Measurements from ENCODE around the gene STARD7.

STARD7 gene

DNA sequence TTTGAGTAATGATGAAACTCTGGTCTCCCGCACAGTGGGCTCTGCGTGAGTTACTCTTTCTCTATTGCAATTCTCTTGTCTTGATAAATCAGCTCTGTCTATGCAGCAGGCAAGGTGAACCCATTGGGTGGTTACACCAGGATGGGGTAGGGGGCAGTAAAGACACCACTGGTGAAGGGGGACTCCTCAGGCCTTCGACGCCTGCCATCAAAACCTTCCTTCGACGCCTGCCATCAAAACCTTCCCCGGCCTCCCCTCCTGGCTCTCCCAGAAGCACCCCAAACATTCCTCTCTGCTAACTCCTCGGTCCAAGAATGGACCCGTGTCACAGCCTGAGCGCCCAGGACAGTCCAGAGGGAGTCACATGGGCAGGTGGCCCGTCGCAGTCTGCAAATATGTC, 4.8 kb upstream of the STARD7 start:
- no peak for TF ChIP-seq ZNF274 (IDR thresholded peaks at IDR 0.05; ENCODE audit: low read depth, low read length)
- H3K4me3 ChIP-seq (ENCODE audit: low read length), result no peak overlapping the region

DNA sequence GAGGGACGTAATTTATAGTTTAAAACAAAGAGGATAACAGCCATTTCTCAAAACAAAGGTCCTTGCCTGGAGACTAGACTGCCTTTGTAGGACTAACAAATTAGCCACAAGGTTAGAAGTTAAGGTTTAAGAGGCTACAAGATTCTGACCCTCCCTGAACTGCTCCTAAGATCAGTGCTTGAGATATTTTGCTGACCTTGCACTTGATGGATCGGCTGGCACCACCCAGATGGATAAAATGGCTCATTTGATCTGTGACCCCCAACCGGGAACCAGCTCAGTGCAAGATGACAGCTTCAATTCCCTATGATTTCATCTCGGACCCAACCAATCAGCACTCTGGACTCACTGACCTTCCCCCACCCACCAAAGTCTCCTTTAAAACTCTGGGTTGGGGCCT, 3.7 kb upstream of the STARD7 start:
- H3K4me3 ChIP-seq (ENCODE audit: low read length), result no peak overlapping the region
- TF ChIP-seq ZNF274 (IDR thresholded peaks at IDR 0.05; ENCODE audit: low read depth, low read length), result no peak

DNA sequence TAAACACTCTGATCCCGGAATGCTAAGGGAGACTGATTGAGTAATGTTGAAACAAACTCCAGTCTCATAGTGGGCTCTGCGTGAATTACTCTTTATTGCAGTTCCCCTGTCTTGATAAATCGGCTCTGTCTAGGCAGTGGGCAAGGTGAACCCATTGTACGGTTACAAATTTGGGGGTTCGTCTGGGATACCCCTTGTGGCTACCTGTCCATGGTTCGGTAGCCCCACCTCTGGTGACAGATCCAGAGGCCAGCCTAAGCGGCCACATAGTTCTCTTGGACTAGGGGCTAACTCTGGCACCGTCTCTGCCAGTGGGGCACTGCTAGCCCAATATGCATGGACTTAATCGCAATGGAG, 1.1 kb upstream of the STARD7 start:
- no peak for TF ChIP-seq ZNF274 (IDR thresholded peaks at IDR 0.05; ENCODE audit: low read depth, low read length)
- peak overlapping the region; percentile 84 for H3K4me3 ChIP-seq (ENCODE audit: low read length)

DNA sequence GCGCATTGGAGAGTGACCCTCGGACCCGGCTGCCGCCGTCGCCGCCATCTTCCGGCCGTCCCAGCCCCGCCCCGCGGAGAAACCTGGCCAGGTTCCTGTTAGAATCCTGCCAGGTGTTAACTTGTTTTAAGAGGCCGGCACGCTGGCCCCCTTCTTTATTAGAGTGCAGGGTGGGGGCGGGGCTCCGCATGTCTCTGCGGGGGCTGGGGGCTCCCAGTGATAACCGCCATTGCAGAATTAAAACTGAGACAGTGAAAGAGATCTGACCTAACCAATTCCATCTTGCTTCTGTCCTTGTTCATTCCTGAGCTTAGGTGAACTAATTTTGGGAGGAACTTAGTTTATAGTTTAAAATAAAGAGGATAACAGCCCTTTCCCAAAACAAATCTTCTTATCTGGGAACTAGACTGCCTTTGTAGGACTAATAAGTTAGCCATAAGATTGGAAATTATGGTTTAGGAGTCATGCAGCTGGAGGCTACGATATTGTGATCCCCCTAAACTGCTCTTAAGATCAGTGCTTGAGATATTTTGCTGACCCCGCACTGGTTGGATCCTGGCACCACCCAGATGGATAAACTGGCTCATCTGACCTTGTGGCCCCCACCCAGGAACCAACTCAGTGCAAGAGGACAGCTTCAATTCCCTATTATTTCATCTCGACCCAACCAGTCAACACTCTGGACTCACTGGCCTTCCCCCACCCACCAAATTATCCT, 543 bp upstream of the STARD7 start:
- H3K4me3 ChIP-seq (ENCODE audit: low read length), result peak overlapping the region; percentile 84
- no peak for TF ChIP-seq ZNF274 (IDR thresholded peaks at IDR 0.05; ENCODE audit: low read depth, low read length)

DNA sequence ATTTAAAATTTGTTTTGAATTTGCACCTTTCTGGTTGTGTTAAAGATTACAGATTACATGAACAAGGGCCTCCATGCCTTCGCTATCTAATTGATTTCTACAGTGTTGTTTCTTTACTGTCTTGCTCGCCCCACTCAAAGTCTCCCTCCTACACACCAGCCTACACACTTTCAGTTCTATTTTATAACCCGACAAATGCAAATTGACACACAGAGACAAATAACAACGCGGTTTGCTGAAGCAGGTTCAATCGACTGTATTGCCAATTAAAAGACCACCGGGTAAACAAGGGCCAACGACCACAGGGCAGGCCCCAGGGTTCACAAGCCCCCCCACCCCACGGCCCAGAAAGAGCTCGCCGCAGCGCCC, 869 bp downstream of the STARD7 start:
- peak overlapping the region; percentile 78 for H3K4me3 ChIP-seq (ENCODE audit: low read length)
- no peak for TF ChIP-seq ZNF274 (IDR thresholded peaks at IDR 0.05; ENCODE audit: low read depth, low read length)

DNA sequence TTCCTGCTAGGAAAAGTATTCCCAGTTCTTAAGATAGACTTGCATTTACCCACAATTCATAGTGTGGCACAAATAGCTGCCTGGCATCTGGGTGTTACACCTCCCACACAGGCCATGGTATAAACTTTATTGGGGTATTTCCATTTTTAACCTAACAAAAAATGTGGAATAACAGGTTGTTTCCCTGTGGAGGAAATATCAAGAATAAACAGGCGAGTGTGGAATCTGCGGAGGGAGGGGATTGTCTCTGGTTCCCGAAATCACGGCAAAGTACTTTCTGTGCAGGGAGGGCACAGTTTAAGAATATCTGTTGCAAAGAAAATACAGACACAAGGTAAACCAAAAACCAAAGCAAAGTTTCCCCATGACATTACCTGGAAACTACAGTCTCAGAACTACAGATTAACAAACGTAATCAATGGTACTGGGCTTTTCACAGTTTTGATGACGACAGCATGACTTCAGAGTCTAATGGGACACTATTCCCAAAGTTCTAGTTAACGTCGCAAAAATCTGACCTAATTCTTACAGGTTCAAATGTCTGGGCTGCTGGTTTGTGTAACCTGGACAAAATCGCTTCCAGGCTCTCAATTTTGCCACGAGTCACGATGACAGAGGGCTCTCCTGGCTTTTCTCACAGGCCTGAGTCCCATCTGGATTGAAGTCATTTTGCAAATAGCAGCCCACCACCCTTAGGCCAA, 1.4 kb downstream of the STARD7 start:
- no peak for TF ChIP-seq ZNF274 (IDR thresholded peaks at IDR 0.05; ENCODE audit: low read depth, low read length)

DNA sequence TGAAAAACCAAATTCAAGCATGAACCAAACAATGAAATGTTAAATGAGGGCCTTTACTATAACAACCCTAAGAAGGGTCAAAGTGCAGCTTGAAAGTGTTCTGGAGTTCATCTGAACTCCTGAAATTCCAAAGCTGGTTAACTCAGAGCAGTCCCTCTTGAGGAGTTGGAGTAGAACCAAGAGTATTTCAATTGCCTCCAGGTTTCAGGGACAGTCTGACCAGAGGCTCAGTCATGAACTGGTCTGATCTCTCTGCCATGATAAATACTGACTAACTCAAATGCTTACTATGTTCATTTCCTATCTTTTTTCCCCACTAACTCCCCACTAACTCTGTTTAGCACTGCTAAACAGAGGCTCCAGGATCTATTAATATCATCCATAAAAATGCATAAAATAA, 2.7 kb downstream of the STARD7 start:
- no peak for TF ChIP-seq ZNF274 (IDR thresholded peaks at IDR 0.05; ENCODE audit: low read depth, low read length)
- H3K4me3 ChIP-seq (ENCODE audit: low read length), result peak overlapping the region; percentile 36

More for the DNA sequence above, 1.4 kb downstream of the STARD7 start:
- H3K4me3 ChIP-seq (ENCODE audit: low read length), result peak overlapping the region; percentile 78

DNA sequence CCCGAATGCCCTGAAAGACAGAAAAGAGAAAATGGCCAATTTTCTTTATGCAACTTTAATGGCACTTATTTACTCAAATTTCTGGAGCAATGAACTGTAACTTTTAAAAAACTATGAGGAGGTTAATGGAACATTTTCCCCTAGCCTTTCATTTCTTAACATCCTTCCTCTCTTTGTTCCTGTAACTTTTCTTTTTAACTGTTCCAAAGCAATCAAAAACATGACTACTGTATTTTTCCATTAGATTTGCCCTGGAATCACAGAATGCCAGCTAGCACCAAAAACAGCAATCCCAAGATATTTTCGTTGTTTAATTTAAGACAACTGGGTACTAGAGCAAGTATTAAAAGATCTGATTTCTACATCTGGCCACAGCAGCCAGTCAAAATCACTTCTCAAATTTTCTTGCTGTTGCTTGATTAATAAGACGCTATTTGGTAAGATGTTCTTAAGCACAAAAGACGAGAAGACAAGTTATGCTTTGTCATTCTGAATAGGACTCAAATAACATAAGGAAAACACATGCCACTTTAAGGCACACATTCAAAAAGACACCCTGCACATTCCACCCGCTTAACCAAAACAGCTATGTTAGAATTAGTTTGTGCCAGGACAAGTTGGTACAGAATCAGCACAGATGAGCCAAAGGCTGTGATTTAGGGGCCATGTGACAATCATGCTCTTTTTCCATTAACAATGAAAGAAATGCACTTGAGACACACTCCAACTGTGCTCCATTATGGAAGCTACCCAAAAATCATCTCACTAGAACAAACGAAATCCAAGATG, 3.6 kb downstream of the STARD7 start:
- no peak for TF ChIP-seq ZNF274 (IDR thresholded peaks at IDR 0.05; ENCODE audit: low read depth, low read length)
- peak overlapping the region; percentile 8; the same call in 1 of the 2 replicates for H3K4me3 ChIP-seq (ENCODE audit: low read length)

DNA sequence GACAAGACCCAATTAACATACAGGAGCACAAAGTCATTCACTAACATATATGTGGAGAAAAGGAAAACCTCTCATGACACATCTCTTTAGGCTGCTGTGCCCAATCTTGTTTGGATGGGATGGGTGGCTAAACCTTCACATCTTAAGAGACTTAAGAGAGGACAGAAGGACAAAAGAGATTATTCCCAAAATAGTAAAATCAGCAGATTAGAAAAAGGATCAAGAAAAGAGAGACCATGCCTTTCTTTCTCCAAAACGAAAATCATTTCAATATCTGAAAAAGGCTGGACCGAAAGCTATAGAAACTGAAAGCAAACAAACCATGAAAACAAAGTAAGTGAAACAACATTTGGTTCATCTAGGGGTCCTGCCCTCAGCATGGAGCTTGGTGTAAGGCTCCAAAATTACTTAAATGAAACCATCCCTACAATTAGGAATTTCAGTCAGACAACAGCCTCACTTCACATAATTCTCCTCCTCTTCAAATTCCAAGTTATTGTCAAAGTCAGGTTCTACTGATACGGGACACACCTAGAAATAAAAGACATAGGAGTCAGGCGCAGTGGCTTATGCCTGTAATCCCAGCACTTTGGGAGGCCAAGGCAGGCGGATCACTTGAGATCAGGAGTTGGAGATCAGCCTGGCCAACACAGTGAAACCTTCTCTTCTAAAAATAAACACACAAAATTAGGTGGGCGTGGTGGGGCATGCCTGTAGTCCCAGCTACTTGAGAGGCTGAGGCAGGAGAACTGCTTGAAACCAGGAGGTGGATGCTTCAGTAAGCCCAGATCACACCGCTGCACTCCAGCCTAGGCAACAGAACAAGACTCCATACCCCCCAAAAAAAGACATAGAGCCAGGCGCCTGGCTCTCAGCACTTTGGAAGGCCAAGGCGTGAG, 5.2 kb downstream of the STARD7 start:
- no peak for TF ChIP-seq ZNF274 (IDR thresholded peaks at IDR 0.05; ENCODE audit: low read depth, low read length)
- H3K4me3 ChIP-seq (ENCODE audit: low read length), result peak overlapping the region; percentile 40

DNA sequence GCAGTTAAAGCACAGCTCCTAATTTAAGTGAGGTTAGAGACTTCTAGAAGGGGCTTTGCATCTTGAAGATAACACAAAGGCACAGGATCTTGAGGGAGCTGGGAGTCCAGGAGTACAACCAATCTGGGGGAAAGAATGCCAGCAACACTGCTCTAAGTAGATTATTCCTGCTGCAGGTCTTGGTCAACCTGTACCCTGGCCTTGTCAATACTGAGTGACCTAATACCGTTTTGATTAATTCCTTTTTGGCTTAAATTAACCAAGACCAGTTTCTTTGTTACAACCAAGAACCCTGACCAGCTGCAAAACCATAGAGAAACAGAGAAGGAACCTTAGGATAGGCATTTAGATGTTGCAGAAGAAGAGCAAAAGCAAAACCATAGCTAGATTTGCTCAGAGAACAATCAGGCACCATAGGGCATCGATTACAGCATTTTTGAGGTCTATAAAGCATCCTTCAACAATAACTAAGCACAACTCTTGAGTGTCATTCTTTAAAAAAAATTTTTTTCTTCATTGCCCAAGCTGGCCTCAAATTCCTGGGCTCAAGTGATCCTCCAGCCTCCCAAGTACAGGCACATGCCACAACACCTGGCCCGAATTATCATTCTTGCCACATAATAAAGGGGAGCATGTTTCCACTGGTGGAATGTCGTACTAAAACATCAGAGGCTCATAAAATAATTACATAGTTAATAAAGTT, 6.3 kb downstream of the STARD7 start:
- H3K4me3 ChIP-seq (ENCODE audit: low read length), result no peak overlapping the region
- no peak for TF ChIP-seq ZNF274 (IDR thresholded peaks at IDR 0.05; ENCODE audit: low read depth, low read length)

DNA sequence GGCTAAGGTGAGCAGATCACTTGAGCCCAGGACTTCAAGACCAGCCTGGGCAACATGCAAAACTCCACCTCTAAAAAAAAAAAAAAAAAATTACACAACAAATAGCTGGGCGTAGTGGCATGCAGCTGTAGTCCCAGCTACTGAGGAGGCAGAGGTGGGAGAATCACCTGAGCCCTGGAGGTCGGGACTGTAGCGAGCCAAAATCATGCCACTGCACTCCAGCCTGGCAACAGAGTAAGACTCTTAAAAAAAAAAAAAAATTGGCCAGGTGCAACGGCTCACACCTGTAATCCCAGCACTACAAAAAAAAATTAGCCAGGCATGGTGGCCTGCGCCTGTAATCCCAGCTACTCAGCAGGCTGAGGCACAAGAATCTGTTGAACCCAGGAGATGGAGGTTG, 7.3 kb downstream of the STARD7 start:
- no peak overlapping the region for H3K4me3 ChIP-seq (ENCODE audit: low read length)
- TF ChIP-seq ZNF274 (IDR thresholded peaks at IDR 0.05; ENCODE audit: low read depth, low read length), result no peak

DNA sequence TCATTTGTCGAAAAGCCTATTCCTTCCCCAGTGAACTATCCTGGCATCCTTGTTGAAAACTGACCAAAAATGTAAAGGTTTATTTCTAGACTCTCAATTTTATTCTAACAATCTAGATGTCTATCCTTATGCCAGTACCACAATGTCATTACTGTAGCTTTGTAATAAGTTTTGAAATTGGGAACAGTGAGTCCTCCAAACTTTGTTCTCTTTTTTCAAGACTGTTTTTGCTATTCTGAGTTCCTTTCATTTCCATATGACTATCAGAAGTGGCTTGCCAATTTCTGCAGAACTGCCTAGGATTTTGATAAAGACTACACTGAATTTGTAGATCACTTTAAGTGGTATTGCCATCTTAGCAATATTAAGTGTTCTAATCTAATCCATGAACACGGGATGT, 9.7 kb downstream of the STARD7 start:
- no peak overlapping the region for H3K4me3 ChIP-seq (ENCODE audit: low read length)
- TF ChIP-seq ZNF274 (IDR thresholded peaks at IDR 0.05; ENCODE audit: low read depth, low read length), result no peak

DNA sequence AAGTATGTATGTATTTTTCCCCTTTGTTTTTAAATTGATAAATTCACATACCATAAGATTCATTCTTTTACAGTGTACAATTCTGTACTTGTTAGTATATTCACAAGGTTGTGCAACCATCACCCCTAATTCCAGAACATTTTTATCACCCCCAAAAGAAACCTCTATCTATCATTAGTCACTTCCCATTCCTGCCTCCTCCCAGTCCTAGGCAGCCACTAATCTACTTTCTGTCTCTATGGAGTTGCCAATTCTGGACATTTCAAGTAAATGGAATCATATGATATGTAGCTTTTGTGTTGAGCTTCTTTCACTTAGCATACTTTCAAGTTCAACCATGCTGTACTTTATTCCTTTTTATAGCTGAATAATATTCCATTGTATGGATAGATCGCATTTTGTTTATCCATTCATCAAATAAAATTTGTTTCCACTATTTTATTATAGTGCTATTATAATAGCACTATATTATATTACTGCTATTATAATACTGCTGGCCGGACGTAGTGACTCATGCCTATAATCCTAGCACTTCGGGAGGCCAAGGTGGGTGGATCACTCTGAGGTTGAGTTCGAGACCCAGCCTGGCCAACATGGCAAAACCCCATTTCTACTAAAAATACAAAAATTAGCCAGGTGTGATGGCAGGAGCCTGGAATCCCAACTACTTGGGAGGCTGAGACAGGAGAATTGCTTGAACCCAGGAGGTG, 10.9 kb downstream of the STARD7 start:
- TF ChIP-seq ZNF274 (IDR thresholded peaks at IDR 0.05; ENCODE audit: low read depth, low read length), result no peak
- no peak overlapping the region for H3K4me3 ChIP-seq (ENCODE audit: low read length)
